GM12873 (cell line): ENCODE data around the gene CLDN22.

ENCODE experiments used
- CTCF ChIP-seq: IDR thresholded peaks from 2 replicates; pipeline ENCODE4 v1.5.1; 2012; ENCODE audit warnings: low read depth, mild to moderate bottlenecking, moderate library complexity, low read length, control low read depth; ENCODE audit not compliant: insufficient read depth; ENCODE audit errors: missing control alignments

The CLDN22 gene

GRCh38 chr4:183345261-183345660 lies 25.2 kb upstream of the CLDN22 start:
- TF ChIP-seq CTCF = no peak

GRCh38 chr4:183344523-183345255 lies 24.6 kb upstream of the CLDN22 start:
- TF ChIP-seq CTCF = no peak

- no peak for TF ChIP-seq CTCF
Observed at GRCh38 chr4:183343730-183344129, 23.7 kb upstream of the CLDN22 start.

- TF ChIP-seq CTCF = no peak
Observed at GRCh38 chr4:183342541-183343533, 22.8 kb upstream of the CLDN22 start.

GRCh38 chr4:183337833-183338232 lies 17.8 kb upstream of the CLDN22 start:
- TF ChIP-seq CTCF = no peak

GRCh38 chr4:183337349-183337748 lies 17.3 kb upstream of the CLDN22 start:
- TF ChIP-seq CTCF = no peak

GRCh38 chr4:183335369-183335940 lies 15.4 kb upstream of the CLDN22 start:
- TF ChIP-seq CTCF = no peak
